ENCODE measurements around the gene SP3. TPM values are rescaled to one million over a fixed set of nuclear protein-coding genes. Genes with fewer than 3 reads are reported as not detected.

Gene SP3
- total and polyA plus RNA-seq, 2 of the 8 experiments (the other 6 are each of a cell fraction or from before 2014, with no cell fraction given) = 31.0 to 92.1 TPM

GRCh38 chr2:174002679-174003078 is 37.5 kb upstream of the SP3 start:
- 93% methylated on average over 5 of the region's 5 CpGs; no CpG with 5 or more reads in 1 of the 2 experiments for WGBS, 2 experiments (ENCODE audit: extremely low coverage in 1 of 2, insufficient coverage in 1 of 2, insufficient read length in 1 of 2, insufficient replicate concordance in 2 of 2, low coverage in 1 of 2, low lambda C conversion rate in 2 of 2, missing lambda C conversion rate in 1 of 2)
- H3K4me2 ChIP-seq (ENCODE audit: insufficient read depth in 1 of 2, low read depth in 2 of 2, low read length in 2 of 2) = no peak overlapping the region
- H3K4me1 ChIP-seq (replicated peaks in 1 of 4; ENCODE audit: control insufficient read depth in 3 of 4, insufficient read depth in 4 of 4, low read length in 3 of 4) = no peaks in the 10 kb centered on the region; a peak in 1 of 7 replicates
- H3K9ac ChIP-seq (replicated peaks in 1 of 4; ENCODE audit: extremely low read depth in 1 of 4, low read depth in 3 of 4, low read length in 3 of 4) = no peak overlapping the region
- no peak overlapping the region for H2BK120ac ChIP-seq (replicated peaks; ENCODE audit: low read depth, low read length)
- no peak overlapping the region for H3K23ac ChIP-seq (ENCODE audit: insufficient read length)
- no peaks in the 10 kb centered on the region for H4K20me1 ChIP-seq (replicated peaks in 1 of 2; ENCODE audit: control insufficient read depth in 1 of 2, insufficient read depth in 2 of 2, low read length in 2 of 2)
- DNase-seq (ENCODE audit: low read depth in 1 of 2, low spot score in 2 of 2) = no peak
- no peak overlapping the region for H2BK5ac ChIP-seq (ENCODE audit: low read depth, low read length)
- no peak overlapping the region for H4K8ac ChIP-seq (ENCODE audit: extremely low read depth, insufficient read depth, low read length)
- no peak overlapping the region for H3K4ac ChIP-seq (replicated peaks; ENCODE audit: insufficient read length, low read depth, low read length)
- H3K9me3 ChIP-seq (ENCODE audit: insufficient read depth in 2 of 2, low read depth in 1 of 2, low read length in 1 of 2) = no peaks in the 10 kb centered on the region; a peak in 1 of 4 replicates
- no peak overlapping the region for H2AFZ ChIP-seq (ENCODE audit: low read length)
- no peaks in the 10 kb centered on the region for H3K23me2 ChIP-seq (ENCODE audit: low read depth, low read length)
- ChIA-PET CTCF (ENCODE audit: partially characterized antibody) (no interaction called here), POLR2A (ENCODE audit: partially characterized antibody) (interaction anchor here (1.1 kb wide), 1 partner anchor 32 kb away, joined by 3 read pairs; no protein-coding TSS in a partner anchor)
- H2BK20ac ChIP-seq (ENCODE audit: low read length) = no peak overlapping the region
- H3K14ac ChIP-seq (ENCODE audit: insufficient read length) = no peak overlapping the region
- H2BK15ac ChIP-seq (ENCODE audit: low read length) = no peak overlapping the region
- no peak overlapping the region for H2AK5ac ChIP-seq (ENCODE audit: low read depth, low read length)
- FAIRE-seq = no peak
- no peak overlapping the region for H3K4me3 ChIP-seq (ENCODE audit: extremely low read depth in 1 of 4, insufficient read depth in 2 of 4, low read depth in 3 of 4, low read length in 4 of 4)
- H3K18ac ChIP-seq (ENCODE audit: extremely low read depth, low read length) = no peak overlapping the region
- H4K5ac ChIP-seq (ENCODE audit: insufficient read length, low read depth, low read length) = no peak overlapping the region
- no peak overlapping the region for H3K27ac ChIP-seq (ENCODE audit: low read depth, low read length)
- no peak overlapping the region for H2BK12ac ChIP-seq (ENCODE audit: low read depth, low read length)
- H3K27me3 ChIP-seq (replicated peaks in 1 of 4; ENCODE audit: control insufficient read depth in 3 of 4, extremely low read depth in 1 of 4, insufficient read depth in 3 of 4, low read length in 3 of 4) = no peaks in the 10 kb centered on the region
- no peaks in the 10 kb centered on the region for H3K36me3 ChIP-seq (ENCODE audit: control insufficient read depth in 2 of 4, insufficient read depth in 4 of 4, low read length in 3 of 4)
- no peak overlapping the region for H4K91ac ChIP-seq (replicated peaks; ENCODE audit: insufficient read length, low read length)
- H3K56ac ChIP-seq (replicated peaks; ENCODE audit: insufficient read length, low read depth, low read length) = no peak overlapping the region
- no peaks in the 10 kb centered on the region for H3K79me2 ChIP-seq (ENCODE audit: control insufficient read depth in 1 of 2, insufficient read depth in 2 of 2, low read length in 2 of 2)
- no peaks in the 10 kb centered on the region for H3K79me1 ChIP-seq (ENCODE audit: low read depth, low read length)
- TF ChIP-seq RAD21 (IDR thresholded peaks at IDR 0.05 in 1 of 2, conservative IDR thresholded peaks at IDR 0.05 in 1 of 2; ENCODE audit: low read depth in 2 of 2, low read length in 2 of 2) (no peak), POLR2A (IDR thresholded peaks at IDR 0.05; ENCODE audit: control extremely low read depth in 1 of 2, low read depth in 2 of 2, low read length in 2 of 2) (no peak), USF2 (IDR thresholded peaks at IDR 0.05; ENCODE audit: low read length) (no peak), CTBP2 (IDR thresholded peaks at IDR 0.05; ENCODE audit: borderline replicate concordance, insufficient read depth, insufficient read length, low read length) (no peak), GABPA (IDR thresholded peaks at IDR 0.05; ENCODE audit: borderline replicate concordance, insufficient read depth, low read length) (no peak), EP300 (IDR thresholded peaks at IDR 0.05; ENCODE audit: borderline replicate concordance in 1 of 2, low read depth in 2 of 2, low read length in 2 of 2) (no peak), CBX5 (IDR thresholded peaks at IDR 0.05; ENCODE audit: low read depth, low read length) (no peak), POU5F1 (IDR thresholded peaks at IDR 0.05; ENCODE audit: low read depth, low read length) (no peak)

All from H1 (cell line).